NCI-H226 (cell line): ENCODE data around the gene AGRN.
"Not testable (repeated sequence)": the region's sequence is repeated elsewhere in the genome, so short reads cannot be mapped to it uniquely, and the experiment has no call there.

Experiments
- DNase-seq: peaks from one replicate; pipeline ENCODE4 v3.0.0-alpha.2; 2015

The AGRN gene

DNA sequence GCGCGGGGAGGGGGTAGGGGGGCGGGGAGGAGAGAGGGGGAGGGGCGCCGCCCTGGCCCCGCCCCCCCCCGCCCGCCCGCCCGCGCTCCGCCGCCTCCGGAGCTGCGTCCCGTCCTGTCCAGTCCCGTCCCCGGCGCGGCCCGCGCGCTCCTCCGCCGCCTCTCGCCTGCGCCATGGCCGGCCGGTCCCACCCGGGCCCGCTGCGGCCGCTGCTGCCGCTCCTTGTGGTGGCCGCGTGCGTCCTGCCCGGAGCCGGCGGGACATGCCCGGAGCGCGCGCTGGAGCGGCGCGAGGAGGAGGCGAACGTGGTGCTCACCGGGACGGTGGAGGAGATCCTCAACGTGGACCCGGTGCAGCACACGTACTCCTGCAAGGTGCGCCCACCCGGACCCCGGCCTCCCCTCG, at the start of gene AGRN:
Gene AGRN (plus strand): TSS at position 121 of the 405 bp plus-strand sequence. CDS start 53 bp downstream, at position 174.
- no peak for DNase-seq

DNA sequence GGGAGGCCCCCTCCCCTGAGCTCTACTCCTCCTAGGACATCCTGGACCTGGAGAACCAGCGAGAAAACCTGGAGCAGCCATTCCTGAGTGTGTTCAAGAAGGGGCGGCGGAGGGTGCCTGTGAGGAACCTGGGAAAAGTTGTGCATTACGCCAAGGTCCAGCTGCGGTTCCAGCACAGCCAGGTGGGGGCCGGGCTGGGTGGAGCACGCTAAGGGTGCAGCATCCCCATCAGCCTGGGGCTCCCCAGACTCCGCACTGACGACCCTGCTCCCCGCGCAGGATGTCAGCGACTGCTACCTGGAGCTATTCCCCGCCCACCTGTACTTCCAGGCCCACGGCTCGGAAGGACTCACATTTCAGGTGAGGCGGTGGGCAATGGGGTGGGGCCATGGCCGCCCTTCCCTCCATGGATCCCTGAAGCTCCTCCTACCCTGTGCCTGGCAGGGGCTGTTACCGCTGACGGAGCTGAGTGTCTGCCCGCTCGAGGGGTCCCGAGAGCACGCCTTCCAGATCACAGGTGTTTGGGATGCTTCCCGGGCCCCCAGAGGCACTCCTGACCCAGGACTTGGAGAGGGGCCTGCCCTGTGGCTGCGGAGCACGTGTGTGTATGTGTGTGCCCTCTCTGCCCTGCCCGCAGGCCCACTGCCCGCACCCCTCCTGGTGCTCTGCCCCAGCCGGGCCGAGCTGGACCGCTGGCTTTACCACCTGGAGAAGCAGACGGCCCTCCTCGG, 49.5 kb upstream of the AGRN start:
- no peak for DNase-seq

DNA sequence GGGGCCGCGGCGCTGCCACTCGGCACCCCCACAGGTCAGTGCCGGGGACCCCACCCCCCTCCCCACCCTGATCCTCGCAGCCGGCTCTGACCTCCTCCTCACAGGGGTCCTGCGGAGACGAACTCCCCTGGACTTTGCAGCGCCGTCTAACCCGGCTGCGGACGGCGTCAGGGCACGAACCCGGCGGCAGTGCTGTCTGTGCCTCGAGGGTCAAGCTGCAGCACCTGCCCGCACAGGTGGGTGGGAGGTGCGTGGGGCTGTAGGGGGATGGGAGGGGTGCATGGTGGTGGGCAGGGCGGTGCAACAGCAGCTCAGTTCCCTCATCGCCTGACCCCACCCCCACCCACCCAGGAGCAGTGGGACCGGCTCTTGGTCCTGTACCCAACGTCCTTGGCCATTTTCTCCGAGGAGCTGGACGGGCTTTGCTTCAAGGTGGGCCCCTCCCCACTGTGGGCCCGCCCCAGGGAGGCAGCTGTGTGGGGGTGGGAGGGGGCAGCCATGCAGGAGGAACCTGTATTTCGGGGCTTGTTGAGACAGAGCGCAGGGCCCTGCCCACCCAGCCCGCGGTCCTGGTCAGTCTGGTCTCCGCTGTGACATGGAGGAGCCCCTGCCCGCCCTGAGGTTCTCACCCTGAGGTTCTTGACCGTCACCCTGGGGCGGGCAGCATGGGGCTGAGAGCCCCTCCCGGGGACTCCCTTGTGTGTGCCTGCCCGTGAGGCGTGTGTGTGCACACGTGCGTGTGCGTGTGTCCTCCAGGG, 48.8 kb upstream of the AGRN start:
- DNase-seq = no peak

DNA sequence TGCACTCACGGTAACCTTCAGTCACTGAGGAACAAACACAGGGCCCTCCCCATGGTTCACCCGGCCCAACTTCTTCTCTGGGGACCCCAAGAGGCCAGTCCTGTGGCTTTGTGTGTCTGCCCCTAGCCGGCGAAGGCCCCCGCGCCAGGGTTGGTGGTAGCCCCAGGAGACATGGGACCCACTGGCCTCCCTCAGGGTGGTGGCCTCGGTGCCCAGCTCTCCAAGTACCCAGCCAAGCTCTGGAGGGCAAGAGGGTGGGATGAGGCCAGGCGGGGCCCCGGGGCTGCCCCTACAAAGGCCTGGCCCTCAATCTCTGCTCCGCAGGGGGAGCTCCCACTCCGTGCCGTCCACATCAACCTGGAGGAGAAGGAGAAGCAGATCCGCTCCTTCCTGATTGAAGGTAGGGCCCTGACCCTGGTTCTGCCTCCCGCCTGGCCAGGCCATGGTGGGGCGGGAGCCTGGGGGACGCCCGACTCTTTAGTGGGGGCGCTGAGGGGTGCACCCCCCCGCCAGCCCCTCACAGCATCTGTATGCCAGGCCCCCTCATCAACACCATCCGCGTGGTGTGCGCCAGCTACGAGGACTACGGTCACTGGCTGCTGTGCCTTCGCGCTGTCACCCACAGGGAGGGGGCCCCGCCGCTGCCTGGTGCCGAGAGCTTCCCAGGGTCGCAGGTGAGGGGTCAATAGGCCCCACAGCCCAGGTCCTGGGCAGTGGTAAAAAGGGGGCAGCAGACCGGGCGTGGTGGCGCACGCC, 48.0 kb upstream of the AGRN start:
- no peak for DNase-seq

DNA sequence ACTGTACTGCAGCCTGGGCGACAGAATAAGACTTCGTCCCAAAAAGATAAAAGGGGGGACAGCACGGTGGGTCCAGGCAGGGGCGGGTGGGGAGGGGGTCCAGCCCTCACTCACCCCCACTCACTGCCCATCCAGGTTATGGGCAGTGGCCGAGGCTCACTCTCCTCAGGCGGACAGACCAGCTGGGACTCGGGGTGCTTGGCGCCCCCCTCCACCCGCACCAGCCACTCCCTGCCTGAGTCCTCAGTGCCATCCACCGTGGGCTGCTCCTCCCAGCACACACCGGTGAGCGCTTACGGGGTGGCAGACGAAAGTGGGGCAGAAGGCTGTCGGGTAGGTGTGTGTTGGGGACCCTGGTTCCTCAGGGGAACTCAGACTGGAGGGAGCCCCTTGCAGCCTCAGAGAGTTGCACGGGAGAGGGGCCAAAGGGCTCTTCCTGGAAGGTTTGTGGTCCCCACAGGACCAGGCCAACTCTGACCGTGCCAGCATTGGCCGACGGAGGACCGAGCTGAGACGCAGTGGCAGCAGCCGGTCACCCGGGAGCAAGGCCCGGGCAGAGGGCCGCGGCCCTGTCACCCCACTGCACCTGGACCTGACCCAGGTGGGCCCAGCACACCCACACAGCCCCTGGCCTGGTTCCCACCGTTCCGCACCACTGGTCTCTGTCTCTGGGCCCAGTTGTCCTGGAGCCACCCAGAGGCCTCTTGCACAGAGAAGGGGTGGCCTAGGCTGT, 47.0 kb upstream of the AGRN start:
- DNase-seq = no peak

DNA sequence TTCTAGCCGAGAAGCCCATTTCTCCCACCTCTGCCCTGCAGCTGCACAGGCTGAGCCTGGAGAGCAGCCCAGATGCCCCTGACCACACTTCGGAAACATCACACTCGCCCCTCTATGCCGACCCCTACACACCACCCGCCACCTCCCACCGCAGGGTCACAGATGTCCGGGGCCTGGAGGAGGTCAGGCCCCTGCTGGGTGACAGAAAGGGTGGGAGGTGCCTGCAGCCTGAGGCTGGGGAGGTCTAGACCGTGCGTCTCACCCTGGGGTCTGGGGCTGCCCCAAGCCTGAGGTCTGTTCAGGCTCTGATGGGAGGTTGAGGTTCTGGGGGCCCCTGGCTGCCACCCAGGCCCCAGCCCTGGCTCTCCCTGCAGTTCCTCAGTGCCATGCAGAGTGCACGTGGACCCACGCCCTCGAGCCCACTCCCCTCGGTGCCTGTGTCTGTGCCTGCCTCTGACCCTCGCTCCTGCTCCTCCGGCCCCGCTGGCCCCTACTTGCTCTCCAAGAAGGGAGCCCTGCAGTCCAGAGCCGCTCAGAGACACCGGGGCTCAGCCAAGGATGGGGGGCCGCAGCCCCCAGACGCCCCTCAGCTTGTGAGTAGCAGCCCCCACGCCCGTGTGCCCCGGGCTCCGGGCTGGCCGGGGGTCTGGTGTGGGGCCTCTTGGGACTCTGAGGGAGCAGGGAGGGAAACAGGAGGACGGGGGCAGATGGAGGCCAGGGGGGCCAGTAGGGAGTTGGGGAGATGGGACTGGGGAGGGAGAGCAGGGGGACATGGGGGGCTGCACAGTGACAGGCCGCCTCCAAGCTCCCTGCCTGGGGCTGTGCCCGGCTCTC, 46.2 kb upstream of the AGRN start:
- DNase-seq = no peak

DNA sequence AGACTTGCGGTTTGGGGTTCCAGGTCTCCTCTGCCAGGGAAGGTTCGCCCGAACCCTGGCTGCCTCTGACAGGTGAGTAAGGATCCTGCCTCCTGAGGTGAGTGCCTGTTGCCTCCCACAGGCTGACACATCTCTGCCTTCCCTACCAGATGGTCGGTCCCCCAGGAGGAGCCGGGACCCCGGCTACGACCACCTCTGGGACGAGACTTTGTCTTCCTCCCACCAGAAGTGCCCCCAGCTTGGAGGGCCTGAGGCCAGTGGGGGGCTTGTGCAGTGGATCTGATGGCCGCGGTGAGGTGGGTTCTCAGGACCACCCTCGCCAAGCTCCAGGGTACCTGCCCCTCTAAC, 45.7 kb upstream of the AGRN start:
- DNase-seq = no peak

DNA sequence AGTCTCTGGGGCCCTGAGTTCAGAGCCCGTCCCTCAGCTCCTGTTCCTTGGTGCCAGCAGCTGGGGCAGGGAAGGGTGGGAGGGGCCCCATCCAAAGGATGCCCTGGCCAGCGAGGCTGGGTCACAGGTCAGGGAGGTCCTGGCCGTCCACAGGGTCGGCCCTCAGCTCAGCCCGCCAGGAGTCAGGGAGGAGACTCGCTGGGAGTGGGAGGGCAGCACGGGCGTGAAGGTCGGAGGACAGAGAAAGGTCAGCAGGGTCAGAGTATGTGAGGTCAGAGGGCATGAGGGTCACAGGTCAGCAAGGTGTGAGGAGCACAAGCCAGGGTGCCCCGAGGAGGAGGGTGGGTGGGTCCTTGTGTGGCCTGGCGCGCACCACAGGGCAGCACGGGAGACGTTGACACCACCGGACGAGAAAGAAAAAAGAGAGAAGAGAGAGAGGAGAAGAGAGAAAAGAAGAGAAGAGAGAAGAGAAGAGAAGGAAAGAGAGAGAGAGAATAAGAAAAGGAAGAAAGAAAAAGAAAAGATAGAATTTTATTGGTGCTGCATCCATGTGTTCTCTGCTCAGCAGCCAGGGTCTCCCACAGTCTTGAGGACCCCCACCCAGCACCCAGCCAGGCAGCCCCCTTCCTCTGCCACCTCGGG, 45.1 kb upstream of the AGRN start:
- no peak for DNase-seq

DNA sequence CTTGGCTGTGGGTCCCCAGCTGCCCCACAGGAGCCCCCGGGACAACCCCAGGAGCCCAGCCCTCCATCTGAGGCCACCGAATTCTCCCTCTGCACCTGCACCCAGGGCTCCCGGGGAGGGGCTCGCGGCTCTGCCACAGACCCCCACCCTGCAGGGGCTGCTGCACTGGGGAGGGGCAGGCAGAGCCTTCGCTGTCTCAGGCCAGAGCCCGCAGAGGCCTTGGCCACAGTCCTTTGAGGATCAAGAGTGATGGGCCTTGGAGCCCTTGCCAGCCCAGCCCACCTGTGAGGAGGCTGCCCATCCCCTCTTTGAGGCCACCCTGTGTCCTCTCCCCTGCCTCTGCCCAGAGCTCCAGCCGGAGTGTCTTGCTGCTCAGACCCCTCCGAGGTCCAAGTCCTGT, 44.6 kb upstream of the AGRN start:
- no peak for DNase-seq

DNA sequence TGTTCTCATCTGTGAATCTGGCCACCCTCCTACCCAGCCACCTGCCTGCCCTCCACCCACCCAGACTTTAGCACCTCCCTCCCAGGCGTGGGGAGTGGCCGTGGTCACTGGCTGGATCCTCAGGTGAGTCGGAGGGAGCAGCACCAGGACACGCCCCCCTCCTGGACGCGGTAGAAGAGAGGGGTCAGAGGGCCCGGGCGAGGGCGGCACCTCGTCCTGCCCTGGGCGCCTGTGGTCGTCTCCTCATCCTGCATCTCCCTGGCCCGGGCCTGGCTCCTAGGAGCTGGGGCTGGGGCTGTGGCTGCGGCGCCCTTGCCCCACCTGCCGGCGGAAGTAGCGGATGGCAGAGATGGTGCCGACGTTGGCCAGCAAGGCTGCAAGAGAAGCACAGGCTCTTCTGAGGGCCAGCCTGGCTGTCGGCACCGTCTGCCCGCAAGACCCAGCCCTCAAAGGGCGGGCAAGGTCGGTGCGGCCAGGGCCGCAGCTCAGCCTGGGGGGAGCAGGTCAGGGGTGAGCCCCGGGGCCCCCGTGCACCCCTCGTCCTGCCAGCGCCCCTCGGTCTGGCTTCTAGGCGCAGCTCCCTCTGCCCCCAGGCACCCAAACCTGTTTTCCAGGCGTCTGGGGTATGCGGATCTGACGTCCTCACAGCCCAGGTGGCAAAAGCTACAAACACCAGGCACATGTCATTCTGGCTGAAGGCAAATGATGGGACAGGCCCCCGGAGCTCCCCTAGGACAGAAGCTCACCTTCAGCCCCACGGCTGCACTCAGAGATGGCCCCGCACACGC, 43.8 kb upstream of the AGRN start:
- DNase-seq = peak; percentile 48

DNA sequence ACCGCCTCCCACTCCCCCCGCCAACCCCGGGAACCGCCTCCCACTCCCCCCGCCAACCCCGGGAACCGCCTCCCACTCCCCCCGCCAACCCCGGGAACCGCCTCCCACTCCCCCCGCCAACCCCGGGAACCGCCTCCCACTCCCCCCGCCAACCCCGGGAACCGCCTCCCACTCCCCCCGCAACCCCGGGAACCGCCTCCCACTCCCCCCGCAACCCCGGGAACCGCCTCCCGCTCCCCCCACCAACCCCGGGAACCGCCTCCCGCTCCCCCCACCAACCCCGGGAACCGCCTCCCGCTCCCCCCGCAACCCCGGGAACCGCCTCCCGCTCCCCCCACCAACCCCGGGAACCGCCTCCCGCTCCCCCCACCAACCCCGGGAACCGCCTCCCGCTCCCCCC, 43.1 kb upstream of the AGRN start:
- not testable (repeated sequence) for DNase-seq

DNA sequence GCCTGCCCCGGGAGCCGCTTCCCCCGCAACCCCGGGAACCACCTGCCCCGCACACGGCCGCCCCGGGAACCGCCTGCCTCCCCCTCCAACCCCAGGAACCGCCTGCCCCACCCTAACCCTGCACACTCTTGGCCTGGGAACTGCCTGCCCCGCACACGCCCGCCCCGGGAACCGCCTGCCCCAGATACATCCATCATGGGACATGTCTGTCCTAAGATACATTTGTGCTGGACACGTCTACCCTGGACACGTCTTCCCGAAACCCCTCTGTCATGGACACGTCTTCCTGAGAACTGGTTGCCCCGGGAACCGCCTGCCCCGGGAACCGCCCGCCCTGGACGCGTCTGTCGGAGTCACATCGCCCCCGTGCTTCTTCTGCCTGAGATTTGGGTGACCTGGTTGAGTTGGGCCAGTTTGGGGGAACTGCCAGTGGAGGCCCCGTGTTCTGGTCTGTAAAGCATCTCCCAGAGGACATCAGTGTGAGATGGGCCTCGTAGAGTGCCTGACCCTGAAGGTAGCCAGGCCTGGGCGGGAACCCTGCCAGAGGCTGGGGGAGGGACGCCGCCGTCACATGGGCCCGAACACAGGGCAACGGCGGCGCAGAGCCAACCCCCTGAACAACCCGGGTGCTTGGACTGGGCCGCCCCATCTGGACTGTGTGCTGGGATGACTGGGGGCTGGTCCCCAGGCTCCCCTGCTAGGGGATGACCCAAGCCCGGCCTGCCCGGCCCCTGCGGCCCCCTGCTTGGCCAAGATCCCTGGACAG, 41.7 kb upstream of the AGRN start:
- no peak for DNase-seq

DNA sequence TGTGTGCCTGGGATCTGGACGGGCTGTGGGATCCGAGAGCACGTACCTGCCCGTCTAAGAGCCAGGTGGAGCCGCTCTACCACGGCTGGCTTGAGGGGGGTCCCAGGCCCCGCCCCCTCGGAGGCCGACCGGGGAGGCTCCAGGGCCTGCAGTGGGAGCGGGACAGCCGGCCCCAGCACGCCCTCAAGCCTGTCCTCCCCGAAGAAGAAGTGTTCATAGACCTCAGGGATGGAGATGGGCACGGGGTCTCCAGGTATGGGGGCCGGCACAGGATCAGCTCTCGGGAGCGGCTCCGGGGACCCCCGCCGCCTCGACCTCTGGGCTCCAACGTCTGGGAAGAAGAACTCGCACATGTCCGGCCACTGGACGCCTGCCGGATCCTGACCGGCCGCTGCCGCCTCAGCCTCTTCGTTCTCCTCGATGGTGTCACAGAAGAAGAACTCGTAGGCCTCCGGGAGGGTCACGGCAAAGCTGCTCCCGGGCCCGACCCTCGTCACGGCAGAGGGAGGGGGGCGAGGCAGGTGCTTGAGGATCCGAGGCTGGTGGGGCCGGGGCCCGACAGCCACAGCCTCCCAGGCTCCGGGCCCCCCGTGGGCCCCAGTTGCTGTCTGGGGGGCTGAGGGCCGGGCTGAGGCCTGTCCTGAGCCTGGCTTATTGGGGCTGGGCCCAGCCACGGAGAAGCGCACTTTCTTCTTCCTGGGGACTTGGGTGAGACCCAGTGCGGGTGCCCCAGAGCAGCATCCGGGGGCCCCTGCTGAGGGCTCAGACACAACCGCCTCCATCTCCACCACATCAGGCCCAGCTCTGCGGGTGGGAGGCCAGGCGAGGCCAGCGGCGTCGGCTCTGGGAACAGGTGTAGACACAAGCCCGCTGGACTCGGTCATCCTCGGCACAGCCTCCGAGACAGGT, 40.8 kb upstream of the AGRN start:
- no peak for DNase-seq

DNA sequence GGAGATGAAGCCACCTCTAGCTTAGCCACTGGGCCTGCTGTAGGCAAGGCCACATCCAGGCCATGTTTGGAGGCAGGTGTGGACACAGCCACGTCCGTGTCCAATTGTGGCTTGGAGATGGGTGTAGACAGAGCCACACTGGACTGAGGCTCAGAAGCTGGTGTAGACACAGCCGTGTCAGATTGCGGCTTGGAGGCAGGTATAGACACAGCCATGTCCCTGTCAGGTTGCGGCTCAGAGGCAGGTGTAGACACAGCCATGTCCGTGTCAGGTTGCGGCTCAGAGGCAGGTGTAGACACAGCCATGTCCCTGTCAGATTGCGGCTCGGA, 40.2 kb upstream of the AGRN start:
- DNase-seq = no peak

DNA sequence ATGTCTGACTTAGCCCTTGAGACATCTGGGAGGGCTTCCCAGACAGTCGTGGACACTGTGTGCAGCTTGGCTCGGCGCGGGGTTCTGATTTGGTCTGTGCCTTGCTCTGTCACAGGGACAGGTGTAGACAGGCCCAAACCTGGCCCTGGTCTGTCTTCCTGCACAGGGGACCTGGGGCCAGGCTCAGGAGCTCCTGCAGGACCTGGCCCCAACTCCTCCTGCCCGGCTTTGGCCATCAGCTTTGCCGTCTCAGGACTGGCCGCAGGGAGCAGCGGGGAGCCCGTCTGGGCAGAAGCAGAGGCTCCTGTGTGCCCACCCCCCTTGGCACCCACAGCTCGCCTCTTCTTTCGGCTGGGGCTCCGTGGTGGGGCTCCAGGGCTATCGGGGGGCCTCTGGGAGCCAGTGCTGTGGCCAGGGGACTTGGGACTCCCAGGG, 39.8 kb upstream of the AGRN start:
- DNase-seq = no peak

DNA sequence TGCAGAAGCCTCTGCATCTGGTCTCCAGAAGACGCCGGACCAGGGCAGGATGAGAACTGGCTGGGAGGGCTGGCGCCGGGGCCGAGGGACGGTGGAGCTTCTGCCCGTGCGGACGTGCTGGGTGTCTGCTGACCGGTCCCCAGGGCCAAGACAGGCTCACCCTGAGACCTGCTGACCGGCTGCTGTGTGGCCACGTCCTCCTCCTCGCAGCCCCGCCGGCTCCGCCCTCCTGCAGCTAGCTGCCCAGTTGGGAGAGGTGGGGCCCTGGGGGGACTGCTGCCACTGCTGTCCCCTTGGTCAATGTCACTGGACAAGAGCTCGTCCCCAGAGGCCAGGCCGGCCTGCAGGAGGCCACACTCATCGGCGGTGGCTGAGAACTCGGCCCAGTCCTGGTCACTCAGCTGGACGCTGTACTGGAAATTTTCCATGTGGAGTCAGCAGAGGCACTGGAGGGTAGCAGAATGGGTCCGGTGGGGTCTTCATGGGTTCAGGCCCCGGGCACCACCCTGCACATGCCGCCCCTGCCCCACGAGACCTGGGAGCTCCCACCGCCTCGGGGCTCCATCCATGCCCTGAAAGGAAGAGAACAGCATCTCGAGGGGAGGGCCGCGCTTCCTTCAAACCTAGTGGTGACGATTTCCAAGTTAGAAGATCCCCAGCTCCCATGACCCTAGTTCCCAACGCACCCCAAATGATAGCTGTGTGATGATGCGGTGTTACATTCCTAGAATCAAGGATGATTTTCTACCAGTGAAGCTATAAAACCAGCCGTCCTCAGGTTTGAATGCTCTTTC, 39.1 kb upstream of the AGRN start:
- DNase-seq = no peak

DNA sequence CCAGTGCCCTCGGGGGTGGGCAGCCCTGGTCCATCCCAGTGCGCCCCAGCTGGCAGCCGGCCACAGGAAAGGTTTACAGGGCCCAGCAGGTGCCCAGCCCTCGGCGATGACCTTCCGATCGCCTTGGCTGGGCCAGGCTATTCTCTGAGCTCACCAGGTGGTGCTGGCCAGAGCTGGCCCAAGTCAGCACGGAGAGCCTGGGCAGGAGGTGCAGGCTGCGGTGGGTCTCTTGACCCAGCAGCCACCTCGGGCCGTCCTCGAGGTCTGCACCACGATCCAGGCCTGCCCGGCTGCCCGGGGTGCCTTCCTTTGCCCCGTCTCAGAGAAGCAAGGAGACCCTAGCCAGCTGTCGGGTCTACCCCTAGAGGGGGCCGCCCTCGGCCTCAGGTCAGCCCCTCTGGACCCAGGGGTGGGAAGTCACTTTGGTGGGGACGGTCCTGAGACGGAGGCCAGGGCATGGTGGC, 38.4 kb upstream of the AGRN start:
- DNase-seq = no peak

DNA sequence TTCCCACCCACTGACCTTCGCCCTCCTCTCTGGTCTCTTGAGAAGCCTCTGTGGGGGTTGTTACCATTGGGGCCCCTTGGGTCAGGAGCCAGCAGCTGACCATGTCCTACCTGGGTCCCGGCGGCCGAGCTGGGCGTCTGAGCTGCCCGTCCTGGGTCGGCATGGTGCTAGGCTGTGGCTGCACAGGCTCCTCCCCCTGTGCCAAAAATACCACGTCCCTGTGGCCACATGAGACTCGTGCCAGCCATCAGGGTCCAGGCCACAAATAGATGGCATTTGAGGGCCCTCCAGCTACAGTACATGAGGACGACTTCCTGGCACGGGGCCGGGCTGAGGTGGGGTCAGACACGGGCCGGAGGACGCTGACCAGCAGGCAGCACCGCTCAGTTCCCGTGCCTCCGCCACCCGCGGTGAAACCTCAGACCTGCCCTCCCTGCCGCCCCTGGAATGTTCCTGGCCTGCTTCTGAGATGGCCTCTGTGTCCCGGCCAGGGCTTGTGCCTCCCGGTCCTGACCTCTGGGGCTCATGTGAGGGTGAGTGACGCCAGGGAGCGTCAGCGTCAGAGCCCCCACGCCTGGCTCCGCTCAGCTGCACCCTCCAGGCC, 37.9 kb upstream of the AGRN start, which contains the start of gene PERM1:
Gene PERM1 (minus strand): TSS at position 139 of the 604 bp plus-strand sequence. CDS start 1,064 bp downstream, outside the sequence.
- DNase-seq = no peak
